ENCODE measurements around the gene CDC25A.
"Not testable (repeated sequence)": the region's sequence is repeated elsewhere in the genome, so short reads cannot be mapped to it uniquely, and the experiment has no call there.

CDC25A gene

GRCh38 chr3:48188266-48189201 lies at the start of gene CDC25A:
CDC25A (minus strand) TSS chr3:48188417; CDS start chr3:48187947, 470 bp downstream.
- peak; percentile 74 for DNase-seq (ENCODE audit: low read depth)

GRCh38 chr3:48236531-48236930 lies 48.3 kb upstream of the CDC25A start:
- no peak for DNase-seq (ENCODE audit: low read depth)

DNA sequence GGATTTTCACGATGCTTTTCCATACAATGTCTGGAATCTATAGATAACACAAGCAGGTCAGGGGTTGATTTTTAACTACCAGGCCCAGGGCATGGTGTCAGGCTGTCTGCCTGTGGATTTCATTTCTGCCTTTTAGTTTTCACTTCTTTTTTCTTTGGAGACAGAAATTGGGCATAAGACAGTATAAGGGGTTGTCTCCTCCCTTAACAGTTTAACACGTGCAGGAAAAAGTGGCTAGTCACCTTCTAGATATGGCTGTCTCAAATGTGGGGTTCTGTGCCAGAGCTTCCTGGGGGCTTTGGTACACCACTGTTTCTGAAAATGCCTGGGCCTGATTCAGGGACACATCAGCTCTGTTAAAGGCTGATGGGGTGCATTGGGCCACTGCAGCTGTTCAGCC lies 45.3 kb upstream of the CDC25A start:
- no peak for DNase-seq (ENCODE audit: low read depth)

GRCh38 chr3:48232734-48233133 lies 44.5 kb upstream of the CDC25A start:
- peak; percentile 20 for DNase-seq (ENCODE audit: low read depth)

- DNase-seq (ENCODE audit: low read depth), result no peak
Observed at GRCh38 chr3:48232232-48232631, 44.0 kb upstream of the CDC25A start.

- no peak for DNase-seq (ENCODE audit: low read depth)
Observed at GRCh38 chr3:48226939-48227338, 38.7 kb upstream of the CDC25A start.

GRCh38 chr3:48225587-48225986 lies 37.4 kb upstream of the CDC25A start:
- no peak for DNase-seq (ENCODE audit: low read depth)

GRCh38 chr3:48222616-48223513 lies 34.6 kb upstream of the CDC25A start, which contains the start of gene CAMP:
CAMP (plus strand) TSS chr3:48223495; CDS start chr3:48223512, 17 bp downstream.
- no peak for DNase-seq (ENCODE audit: low read depth)

- DNase-seq (ENCODE audit: low read depth), result no peak
Observed at GRCh38 chr3:48220746-48221145, 32.5 kb upstream of the CDC25A start.

DNA sequence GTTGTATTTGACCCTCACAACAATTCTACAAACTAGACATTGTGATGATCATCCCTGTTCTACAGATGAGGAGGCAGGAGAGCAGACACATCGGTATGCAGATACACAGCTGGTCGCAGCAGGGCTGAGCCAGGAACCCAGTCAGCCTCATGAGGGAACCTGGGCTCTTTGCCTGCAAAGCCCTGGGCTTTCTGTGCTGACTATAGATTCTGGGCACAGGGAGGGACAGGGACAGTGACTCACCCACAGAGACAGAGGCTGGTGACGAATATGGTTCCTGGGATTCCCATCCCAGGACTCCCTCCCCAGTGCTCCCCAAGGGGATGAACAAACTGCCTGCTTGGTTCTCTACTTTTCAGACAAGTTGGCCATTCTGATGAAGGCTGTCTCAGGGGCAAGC lies 31.3 kb upstream of the CDC25A start:
- no peak for DNase-seq (ENCODE audit: low read depth)

GRCh38 chr3:48218537-48218936 lies 30.3 kb upstream of the CDC25A start:
- DNase-seq (ENCODE audit: low read depth), result no peak

DNA sequence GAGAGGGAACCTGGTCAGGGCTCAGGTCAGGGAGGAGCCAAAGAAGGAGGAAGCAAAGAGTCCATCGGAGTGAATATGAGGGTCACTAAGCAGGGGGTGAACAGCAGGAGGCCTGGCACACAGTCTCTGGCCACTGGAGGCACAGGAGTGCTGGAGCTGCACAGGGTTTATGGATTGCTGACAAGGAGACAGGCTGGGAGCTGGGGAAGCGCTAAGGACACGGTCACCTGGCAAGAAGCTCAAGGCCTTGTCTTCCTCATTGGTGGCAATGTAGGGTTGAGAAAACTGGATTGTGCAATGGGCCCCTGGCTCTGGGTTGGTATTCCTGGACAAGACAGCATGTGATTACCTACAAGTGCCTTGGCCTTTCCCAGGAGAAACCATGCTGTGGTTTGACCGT lies 29.2 kb upstream of the CDC25A start:
- no peak for DNase-seq (ENCODE audit: low read depth)

- no peak for DNase-seq (ENCODE audit: low read depth)
Observed at GRCh38 chr3:48215876-48216275, 27.7 kb upstream of the CDC25A start.

GRCh38 chr3:48215466-48215865 lies 27.2 kb upstream of the CDC25A start:
- DNase-seq (ENCODE audit: low read depth), result no peak

GRCh38 chr3:48215019-48215418 lies 26.8 kb upstream of the CDC25A start:
- DNase-seq (ENCODE audit: low read depth), result no peak

DNA sequence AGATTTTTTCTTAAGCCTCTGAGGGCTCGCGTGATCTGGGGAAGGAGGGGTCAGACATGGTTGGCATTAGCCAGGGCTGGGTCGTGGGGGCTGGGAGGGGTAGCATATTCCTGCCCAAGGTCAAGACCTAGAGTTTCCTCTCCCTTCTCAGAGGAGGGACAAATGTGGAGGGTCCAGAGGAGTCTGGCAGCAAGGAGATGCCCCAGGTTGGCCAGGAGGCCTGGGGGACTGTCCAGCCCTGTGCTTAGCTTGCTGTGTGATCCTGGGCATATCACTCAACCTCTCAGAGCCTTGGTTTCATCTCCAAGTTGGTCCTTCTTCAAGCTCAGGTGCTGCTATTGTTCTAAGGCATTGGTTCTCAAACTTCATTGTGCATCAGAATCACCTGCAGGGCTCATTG lies 26.0 kb upstream of the CDC25A start:
- DNase-seq (ENCODE audit: low read depth), result no peak

DNA sequence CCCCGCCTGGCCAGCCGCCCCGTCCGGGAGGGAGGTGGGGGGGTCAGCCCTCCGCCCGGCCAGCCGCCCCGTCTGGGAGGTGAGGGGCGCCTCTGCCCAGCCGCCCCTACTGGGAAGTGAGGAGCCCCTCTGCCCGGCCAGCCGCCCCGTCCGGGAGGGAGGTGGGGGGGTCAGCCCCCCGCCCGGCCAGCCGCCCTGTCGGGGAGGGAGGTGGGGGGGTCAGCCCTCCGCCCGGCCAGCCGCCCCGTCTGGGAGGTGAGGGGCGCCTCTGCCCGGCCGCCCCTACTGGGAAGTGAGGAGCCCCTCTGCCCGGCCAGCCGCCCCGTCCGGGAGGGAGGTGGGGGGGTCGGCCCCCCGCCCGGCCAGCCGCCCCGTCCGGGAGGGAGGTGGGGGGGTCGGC lies 23.6 kb upstream of the CDC25A start:
- DNase-seq (ENCODE audit: low read depth), result not testable (repeated sequence)

- not testable (repeated sequence) for DNase-seq (ENCODE audit: low read depth)
Observed at GRCh38 chr3:48210534-48210933, 22.3 kb upstream of the CDC25A start.

DNA sequence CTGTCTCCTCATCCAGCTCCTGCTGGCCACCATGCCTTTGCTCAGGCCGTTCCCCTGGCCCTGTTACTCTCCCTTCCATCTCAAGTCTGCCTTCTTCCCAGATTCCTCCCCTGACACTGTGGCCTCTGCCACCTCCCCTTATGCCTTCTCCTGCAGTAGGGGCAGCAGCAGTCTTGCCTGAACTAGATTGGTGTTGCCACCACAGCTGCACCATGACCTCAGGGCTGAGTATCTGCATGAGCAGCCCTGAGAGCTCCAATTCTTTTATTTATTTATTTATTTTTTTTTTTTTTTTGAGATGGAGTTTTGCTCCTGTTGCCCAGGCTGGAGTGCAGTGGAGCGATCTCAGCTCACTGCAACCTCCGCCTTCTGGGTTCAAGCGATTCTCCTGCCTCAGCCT lies 21.2 kb upstream of the CDC25A start:
- DNase-seq (ENCODE audit: low read depth), result no peak

GRCh38 chr3:48208076-48208475 lies 19.9 kb upstream of the CDC25A start:
- DNase-seq (ENCODE audit: low read depth), result no peak

GRCh38 chr3:48202632-48203031 lies 14.4 kb upstream of the CDC25A start:
- DNase-seq (ENCODE audit: low read depth), result no peak

DNA sequence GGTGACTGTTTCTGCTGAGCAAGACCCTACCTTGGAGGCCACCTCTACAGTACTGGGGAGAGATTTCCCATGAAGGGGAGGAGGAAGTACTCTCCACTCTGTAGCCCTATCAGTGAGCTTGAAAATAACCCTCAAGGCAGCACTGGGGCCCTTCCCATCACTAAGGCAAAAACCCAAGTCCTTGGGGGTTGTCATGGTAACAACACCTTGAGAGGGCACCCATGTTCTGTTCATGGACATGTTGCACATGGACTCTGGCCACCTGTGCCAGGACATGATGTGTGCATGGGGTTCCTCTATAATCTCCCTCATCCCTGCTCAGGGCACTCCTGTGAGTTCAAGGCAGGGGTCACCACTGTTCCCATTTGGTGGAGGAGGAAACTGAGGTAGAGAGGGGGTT lies 10.9 kb upstream of the CDC25A start:
- DNase-seq (ENCODE audit: low read depth), result no peak

- DNase-seq (ENCODE audit: low read depth), result no peak
Observed at GRCh38 chr3:48196611-48197010, 8.4 kb upstream of the CDC25A start.
